Measurements from ENCODE around the gene DSG4. TPM values are rescaled to one million over a fixed set of nuclear protein-coding genes. Genes with fewer than 3 reads are reported as not detected.

The DSG4 gene
- total RNA-seq (under 1 TPM in 1 of 2 donors, not detected in 1; under 0.01 TPM), polyA plus RNA-seq (not detected)

- no peak within 1 kb of the TSS for H3K9ac ChIP-seq (ENCODE audit: low read depth in 1 of 2, low read length in 2 of 2)
- no peak within 1 kb of the TSS for H3K27ac ChIP-seq (ENCODE audit: low read depth in 1 of 2, low read length in 2 of 2)
These were observed at the start of gene DSG4 for GRCh38 chr18:31376477-31376876. TSS of gene DSG4 (plus strand) at chr18:31376777. CDS start at chr18:31376912, 135 bp downstream.

More at GRCh38 chr18:31376477-31376876, at the start of gene DSG4:
- no peak within 1 kb of the TSS for H3K4me3 ChIP-seq (ENCODE audit: low read depth in 1 of 3, low read length in 3 of 3)
- no peaks in the 10 kb centered on the region for H3K4me1 ChIP-seq (ENCODE audit: control insufficient read depth in 4 of 4, insufficient read depth in 4 of 4, low read length in 3 of 4)
- no peaks in the 10 kb centered on the region for H3K9me3 ChIP-seq (ENCODE audit: control insufficient read depth in 4 of 4, low read length in 3 of 4)
- TF ChIP-seq HNF4A (conservative IDR thresholded peaks at IDR 0.05) (no peak), YY1 (IDR thresholded peaks at IDR 0.05) (no peak), GABPA (IDR thresholded peaks at IDR 0.05 in 1 of 2, conservative IDR thresholded peaks at IDR 0.05 in 1 of 2) (no peak), JUND (IDR thresholded peaks at IDR 0.05) (no peak), ATF3 (IDR thresholded peaks at IDR 0.05) (no peak), NR2F2 (IDR thresholded peaks at IDR 0.05) (no peak), SP1 (IDR thresholded peaks at IDR 0.05) (no peak), FOXA1 (IDR thresholded peaks at IDR 0.05) (no peak), RAD21 (IDR thresholded peaks at IDR 0.05) (no peak), TAF1 (conservative IDR thresholded peaks at IDR 0.05) (no peak), HNF4G (IDR thresholded peaks at IDR 0.05) (no peak), CTCF (IDR thresholded peaks at IDR 0.05; ENCODE audit: low read depth, low read length, missing input control) (no peak), MAX (IDR thresholded peaks at IDR 0.05) (no peak), RXRA (IDR thresholded peaks at IDR 0.05) (no peak), FOXA2 (IDR thresholded peaks at IDR 0.05) (no peak), EGR1 (IDR thresholded peaks at IDR 0.05; ENCODE audit: low read depth in 2 of 2) (no peak), ZBTB33 (IDR thresholded peaks at IDR 0.05) (no peak), REST (IDR thresholded peaks at IDR 0.05) (no peak)
- no peaks in the 10 kb centered on the region for H3K27me3 ChIP-seq (ENCODE audit: control insufficient read depth in 4 of 4, insufficient read depth in 4 of 4, low read length in 3 of 4)
- H3K36me3 ChIP-seq (ENCODE audit: control insufficient read depth in 4 of 4, insufficient read depth in 3 of 4, low read depth in 1 of 4, low read length in 3 of 4): no peaks in the 10 kb centered on the region
- DNase-seq (ENCODE audit: low spot score): no peak
- 92% methylated on average over 3 of the region's 3 CpGs for WGBS
